Measurements from ENCODE around the gene SLC4A2.

SLC4A2 gene

GRCh38 chr7:151063212-151063561 lies 3.8 kb downstream of the SLC4A2 start:
- DNase-seq, result no peak

GRCh38 chr7:151064454-151064853 lies 5.1 kb downstream of the SLC4A2 start:
- DNase-seq, result no peak

DNA sequence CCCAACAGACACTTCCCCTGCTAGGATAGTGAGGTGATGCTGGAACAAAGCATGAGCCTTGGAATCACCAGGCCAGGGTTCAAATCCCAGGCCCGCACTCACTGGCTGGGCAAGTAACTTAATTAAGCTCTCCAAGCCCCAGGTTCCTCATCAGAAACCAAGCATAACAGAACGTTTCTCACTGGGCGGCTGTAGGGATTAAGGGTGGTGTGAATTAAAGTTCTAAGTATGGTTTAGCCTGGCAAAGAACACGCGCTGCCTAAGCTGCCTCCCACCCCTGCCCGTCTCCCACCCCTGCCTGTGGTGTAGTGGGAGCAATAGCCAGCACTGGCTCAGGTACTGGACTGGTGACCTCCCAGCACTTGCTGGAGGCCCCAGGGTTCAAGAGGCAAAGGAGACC lies 5.6 kb downstream of the SLC4A2 start:
- no peak for DNase-seq

DNA sequence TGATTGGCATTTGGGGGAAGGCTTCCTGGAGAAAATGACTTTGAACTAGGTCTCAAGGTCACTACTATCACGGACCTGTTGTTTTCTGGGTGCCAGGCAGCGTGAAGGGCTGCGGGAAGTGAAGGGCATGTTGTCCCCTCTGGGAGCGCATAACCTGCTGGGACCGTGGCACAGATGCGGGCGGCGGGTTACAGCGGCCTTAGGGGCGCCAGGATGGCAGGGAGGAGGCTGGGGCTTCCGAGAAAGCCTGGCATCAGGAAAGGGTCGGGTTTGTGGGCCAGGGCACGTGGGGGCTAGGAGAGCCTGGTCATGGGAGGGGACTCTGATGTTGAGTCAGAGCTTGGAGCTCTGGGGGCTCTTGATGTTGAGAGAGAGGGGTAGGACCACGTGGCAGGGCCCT lies 6.1 kb downstream of the SLC4A2 start:
- DNase-seq, result no peak

DNA sequence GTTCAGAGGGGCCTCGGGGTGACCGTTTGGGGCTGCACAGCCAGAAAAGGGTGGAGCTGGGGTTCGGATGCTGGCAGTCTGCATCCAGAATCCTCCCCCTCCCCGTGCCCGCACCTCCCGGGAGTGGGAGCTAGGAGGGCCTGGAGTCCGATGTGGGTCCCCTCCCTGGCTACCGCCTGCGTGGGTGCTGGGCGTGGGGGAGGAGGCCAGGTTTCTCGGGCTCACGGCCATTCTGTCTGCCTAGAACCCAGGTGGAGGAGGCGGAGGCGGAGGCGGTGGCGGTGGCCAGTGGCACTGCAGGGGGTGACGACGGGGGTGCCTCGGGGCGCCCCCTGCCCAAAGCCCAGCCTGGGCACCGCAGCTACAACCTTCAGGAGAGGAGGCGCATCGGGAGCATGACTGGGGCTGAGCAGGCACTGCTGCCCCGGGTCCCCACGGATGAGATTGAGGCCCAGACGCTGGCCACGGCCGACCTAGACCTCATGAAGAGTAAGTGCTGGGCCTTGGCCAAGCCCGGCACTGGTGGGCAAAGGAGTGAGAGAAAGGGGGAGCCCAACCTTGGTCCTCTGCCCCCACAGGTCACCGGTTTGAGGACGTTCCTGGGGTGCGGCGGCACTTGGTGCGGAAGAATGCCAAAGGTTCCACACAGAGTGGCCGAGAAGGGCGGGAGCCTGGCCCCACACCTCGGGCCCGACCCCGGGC lies 7.0 kb downstream of the SLC4A2 start:
- no peak for DNase-seq

DNA sequence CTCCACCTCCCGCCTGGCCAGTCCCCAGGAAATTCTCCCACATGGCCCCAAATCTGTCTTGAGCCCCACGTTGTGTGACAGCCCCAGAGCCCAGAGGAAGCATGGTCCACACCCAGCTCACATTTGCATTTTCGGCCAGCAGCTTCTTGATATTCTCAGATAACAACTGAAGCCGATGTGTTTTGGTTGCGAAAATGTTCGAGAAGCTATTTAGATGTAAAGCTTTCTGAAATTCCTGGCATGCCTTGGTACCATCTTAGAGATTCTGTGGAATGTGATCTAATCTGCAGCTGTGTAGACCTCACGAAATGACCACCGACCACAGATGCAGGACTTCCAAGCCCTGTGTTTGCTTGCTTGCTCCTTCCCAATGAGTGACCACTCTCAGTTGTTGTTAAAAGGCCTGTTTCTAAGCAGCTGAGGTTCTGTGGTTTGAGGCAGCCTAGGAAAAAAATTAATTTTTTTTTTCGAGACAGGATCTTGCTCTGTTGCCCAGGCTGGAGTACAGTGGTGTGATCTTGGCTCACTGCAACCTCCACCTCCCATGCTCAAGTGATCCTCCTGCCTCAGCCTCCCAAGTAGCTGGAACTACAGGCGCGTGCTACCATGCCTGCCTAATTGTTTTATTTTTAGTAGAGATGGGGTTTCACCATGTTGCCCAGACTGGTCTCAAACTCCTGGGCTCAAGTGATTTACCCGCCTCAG lies 8.8 kb downstream of the SLC4A2 start:
- DNase-seq, result no peak

DNA sequence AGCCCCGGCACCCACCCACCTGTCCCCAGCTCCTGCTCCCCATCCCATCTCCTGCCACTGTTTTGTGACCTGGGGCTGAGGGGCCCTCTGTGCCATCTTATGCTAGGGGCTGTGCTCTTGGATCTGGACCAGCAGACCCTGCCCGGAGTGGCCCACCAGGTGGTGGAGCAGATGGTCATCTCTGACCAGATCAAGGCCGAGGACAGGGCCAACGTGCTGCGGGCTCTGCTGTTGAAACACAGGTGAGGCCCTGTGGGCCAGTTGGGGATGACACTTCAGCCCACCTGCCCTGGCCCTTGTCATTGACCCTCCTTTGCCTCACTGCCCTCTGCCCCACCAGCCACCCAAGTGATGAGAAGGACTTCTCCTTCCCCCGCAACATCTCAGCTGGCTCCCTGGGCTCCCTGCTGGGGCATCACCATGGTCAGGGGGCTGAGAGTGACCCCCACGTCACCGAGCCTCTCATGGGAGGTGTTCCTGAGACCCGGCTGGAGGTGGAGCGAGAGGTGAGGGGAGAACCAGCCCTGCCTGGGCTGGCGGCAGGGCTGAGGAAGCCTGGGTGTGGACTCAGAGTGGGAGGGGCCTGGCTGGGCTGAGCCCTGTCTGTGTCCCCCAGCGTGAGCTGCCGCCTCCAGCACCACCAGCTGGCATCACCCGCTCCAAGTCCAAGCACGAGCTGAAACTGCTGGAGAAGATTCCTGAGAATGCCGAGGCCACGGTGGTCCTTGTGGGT lies 10.6 kb downstream of the SLC4A2 start:
- DNase-seq, result no peak

DNA sequence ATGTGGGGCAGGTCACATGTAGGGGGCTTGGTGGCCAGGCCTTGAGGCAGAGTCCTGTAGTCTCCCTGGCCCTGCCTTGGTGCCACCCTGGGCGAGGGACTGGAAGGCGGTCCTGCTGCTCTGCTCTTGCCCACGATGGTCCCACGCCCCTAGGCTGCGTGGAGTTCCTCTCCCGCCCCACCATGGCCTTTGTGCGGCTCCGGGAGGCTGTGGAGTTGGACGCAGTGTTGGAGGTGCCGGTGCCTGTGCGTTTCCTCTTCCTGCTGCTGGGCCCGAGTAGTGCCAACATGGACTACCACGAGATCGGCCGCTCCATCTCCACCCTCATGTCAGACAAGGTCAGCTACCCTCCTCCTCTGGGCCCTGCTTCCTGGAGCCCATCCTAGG lies 11.2 kb downstream of the SLC4A2 start:
- no peak for DNase-seq

DNA sequence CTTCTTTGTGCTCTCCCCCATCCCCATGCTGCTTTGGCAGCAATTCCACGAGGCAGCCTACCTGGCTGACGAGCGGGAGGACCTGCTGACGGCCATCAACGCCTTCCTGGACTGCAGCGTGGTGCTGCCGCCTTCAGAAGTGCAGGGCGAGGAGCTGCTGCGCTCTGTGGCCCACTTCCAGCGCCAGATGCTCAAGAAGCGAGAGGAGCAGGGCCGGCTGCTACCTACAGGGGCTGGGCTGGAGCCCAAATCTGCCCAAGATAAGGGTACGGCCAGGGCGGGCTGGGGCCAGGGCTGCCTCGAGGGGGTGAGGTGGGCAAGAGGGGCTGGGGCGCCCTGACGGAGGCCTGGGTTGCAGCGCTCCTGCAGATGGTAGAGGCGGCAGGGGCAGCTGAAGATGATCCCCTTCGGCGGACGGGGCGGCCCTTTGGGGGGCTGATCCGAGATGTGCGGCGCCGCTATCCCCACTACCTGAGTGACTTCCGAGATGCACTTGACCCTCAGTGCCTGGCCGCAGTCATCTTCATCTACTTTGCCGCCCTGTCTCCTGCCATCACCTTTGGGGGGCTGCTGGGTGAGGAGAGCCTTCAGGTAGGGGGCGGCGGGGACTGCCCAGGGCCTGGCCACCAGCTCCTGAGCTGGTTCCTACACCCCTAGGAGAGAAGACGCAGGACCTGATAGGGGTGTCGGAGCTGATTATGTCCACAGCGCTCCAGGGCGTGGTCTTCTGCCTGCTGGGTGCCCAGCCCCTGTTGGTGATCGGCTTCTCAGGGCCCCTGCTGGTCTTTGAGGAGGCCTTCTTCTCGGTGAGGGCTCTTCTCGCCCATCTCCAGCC lies 11.9 kb downstream of the SLC4A2 start:
- DNase-seq, result no peak

- DNase-seq, result no peak
Observed at GRCh38 chr7:151073990-151074389, 14.6 kb downstream of the SLC4A2 start.

GRCh38 chr7:151074817-151075661 lies 15.7 kb downstream of the SLC4A2 start:
- no peak for DNase-seq

- DNase-seq, result no peak
Observed at GRCh38 chr7:151075662-151075971, 16.2 kb downstream of the SLC4A2 start.

DNA sequence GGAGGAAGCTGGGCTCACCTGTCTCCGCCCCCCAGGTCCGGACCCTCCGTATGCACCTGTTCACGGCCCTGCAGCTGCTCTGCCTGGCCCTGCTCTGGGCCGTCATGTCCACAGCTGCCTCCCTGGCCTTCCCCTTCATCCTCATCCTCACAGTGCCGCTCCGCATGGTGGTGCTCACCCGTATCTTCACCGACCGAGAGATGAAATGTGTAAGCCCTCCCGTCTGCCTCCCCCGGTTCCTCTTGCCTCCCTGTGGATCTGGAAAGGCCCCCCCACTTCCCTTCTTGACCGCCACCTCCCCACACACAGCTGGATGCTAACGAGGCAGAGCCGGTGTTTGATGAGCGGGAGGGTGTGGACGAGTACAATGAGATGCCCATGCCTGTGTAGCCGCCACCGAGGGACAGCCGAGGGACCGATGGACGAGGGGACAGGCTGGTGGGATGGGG lies 16.6 kb downstream of the SLC4A2 start:
- no peak for DNase-seq

GRCh38 chr7:151076863-151077704 lies 17.7 kb downstream of the SLC4A2 start:
- no peak for DNase-seq

- no peak for DNase-seq
Observed at GRCh38 chr7:151077705-151078232, 18.4 kb downstream of the SLC4A2 start.

GRCh38 chr7:151078233-151079040 lies 19.0 kb downstream of the SLC4A2 start:
- no peak for DNase-seq

DNA sequence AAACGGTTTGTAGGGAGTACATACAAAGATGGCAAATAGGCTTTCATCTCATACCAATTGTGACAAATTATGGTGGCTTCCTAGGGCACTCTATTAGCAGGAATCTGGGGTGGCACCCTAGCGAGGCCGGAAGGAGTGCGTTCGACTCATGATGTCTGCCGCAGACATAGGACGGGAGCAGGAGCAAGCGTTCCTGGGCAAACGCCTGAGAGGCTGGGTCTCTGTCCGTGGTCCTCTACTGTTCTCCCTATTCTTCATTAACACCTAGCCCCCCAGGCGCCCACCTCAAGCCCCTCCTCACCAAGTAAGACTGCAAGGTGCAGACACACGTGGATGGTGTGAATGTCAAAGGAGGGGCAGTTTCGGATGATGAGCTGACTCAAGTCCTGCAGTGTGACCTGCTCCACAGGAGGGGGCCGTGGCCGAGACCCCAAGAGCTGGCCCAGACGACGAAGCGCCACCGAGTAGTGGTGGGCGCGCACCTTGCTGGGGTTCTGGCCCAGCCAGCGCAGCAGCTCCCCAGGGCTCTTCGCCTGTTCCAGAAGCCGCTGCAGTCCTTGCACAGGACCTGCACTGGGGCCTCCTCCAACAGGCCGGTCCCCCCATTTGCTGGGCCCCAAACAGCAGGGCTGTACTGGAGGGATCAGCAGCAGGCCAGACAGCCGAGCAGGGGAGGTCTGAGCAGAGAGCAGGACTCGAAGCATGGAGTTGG lies 20.0 kb downstream of the SLC4A2 start:
- no peak for DNase-seq

DNA sequence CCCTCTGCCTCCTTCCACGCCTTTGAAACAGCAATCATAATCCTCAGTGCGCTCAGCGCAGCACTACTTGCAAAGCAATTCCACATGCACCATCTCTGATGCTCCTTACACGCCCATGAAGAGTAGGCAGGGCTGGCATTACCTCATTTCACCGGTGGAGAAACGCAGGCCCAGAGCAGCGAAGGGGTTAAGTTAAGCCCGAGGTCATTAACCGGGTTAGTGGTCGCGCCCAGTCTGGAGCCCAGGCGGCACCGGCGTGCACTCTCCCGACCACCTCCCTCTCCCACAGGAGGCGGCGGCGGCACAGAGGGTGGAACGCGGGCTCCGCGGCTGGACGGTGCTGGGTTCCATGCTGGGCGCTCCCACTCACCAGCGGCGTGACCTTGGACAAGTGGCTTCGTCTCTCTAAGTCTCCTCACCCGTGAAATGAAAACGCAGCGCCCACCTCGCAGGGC lies 20.7 kb downstream of the SLC4A2 start:
- no peak for DNase-seq

DNA sequence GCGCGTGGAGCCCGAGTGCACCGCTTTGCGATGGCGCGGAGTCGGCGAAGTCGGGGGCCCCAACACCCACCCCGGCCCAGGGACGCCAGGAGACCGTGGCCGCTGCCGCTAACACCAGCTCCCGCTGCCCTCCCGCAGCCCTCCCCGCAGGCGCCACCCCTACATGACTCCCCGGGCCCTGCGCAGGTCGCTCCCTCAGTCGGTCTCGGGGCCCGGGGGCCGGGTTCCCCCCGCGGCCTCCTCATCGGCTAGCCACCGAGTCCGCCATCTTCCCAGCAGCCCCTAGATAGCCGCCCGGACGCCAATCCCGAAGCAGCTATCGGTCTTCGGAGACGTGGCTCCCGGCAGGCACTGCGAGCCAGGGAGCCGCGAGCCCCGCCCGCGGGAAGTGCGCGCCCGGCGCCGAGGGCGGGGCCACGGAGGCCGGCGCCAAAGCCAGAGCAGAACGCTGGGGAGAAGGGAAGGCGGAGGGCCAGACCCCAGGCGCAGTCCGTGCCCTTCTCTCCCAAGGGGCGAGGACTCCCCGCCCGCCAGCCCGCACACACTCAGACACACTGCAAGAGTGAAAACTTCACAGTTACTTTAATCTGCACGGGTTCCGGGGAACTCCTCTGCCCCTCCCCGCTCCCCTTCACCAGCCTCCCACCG lies 21.3 kb downstream of the SLC4A2 start, which contains the start of gene FASTK:
FASTK (minus strand) TSS at position 288 of the 648 bp plus-strand sequence; CDS start at position 245, 43 bp downstream.
- peak; percentile 80 to 85 (median 82) for DNase-seq

Data from stimulated activated naive CD4-positive, alpha-beta T cell (primary cell).